Iris pigment epithelial cell (primary cell): ENCODE measurements around the gene FBXO5.

Source experiments
- DNase-seq: peaks from one replicate; pipeline ENCODE4 v3.0.0-alpha.2; 2011; ENCODE audit warnings: low read depth

Gene FBXO5

DNA sequence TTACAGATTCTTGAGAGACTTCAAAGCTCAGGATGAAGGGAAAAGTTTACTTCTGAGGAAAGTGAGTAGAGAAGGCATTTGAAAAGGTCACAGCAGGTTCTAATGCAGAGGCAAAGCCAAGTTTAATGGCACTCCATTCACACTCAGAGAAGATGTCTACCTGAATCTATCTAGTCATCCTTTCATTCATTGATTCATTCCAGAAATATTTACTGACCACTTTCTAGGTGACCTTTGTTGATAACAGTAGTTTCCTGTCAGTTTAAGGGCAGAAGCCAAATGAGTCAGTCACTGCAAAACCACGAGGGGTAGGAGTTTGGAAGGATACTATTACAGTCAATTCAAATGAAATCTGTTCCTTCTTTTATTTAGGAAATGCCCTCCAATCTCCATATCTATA, 30.8 kb downstream of the FBXO5 start:
- peak; percentile 66 for DNase-seq

DNA sequence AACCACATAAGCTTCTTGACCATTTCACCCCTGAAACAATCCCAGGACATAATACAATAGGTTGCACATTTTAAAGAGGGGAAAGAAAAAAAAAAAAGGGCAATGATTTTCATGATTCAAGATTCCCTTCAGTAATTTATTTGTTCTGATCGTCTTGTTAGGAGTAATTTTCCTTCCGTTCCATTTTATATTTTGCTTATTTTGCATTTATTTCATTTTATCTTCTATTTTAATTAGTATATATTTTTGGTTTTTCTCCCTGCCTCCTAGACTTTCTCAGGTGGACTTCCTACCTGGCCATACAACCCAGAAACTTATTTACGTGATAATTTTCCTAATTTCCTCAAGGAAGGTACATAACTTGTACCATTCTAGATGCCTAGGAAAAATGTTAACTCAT, 32.6 kb downstream of the FBXO5 start:
- no peak for DNase-seq

DNA sequence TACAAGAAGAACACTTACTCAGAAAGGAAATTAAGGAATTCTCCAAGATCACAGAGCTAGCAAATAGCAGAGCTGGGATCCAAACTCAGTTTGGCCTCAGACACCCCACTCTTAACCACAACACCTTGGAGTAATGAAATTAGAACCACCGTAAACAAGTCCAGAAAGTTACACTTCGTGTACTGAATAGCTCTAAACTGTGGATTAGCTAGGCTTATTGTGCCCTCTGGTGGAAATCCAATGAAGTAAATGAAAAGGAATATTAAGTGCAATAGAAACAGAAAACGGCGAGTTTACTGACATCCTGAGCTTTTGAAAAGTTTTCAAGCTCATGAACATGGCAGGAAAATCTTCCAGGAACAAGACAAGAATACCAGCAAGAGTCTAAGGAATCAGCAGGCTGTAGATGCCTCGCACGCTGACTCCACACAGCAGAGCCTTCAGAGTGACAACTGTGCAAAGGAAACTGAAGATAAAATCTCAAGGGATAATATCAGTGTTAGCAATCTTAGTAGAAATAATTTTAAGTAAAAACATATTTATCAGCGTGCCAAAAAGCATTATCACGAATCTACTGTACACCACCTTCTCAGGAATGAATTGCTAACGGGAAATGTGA, 34.6 kb downstream of the FBXO5 start:
- peak; percentile 54 for DNase-seq

DNA sequence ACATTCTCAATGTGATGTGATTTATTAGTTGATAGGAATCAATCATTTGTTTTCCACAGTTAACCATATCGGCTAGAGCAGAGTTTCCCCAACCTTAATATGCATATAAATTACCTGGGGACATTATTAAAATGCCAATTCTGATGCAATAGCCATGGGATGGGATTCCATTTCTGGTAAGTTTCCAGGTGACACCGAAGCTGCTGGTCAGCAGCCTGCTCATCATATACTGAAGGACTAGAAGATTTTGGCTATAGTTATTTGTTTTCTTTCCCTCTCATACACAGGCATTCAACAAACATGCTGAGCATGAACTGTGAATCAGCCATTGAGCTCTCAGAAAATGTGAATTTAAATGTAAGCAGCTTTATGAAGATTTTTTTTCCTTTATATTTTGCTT, 35.8 kb downstream of the FBXO5 start:
- DNase-seq, result no peak

DNA sequence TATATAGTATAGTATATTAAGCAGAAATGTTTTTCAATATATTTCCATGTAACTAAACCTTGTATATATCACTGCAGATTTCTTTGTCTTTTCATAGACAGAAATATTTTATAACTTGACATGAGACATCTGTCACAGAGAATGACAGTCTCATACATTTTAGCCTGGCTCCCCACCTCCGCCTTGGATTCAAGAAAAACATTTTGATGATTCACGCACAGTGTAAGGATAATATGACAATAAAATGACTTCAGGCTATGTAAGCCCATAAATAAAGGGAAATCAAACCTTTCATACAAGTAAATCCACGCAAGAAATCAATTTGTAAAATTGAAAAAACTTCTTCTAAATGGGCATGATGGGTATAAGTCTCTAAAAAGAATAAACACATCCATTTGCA, 36.4 kb downstream of the FBXO5 start:
- DNase-seq, result no peak

DNA sequence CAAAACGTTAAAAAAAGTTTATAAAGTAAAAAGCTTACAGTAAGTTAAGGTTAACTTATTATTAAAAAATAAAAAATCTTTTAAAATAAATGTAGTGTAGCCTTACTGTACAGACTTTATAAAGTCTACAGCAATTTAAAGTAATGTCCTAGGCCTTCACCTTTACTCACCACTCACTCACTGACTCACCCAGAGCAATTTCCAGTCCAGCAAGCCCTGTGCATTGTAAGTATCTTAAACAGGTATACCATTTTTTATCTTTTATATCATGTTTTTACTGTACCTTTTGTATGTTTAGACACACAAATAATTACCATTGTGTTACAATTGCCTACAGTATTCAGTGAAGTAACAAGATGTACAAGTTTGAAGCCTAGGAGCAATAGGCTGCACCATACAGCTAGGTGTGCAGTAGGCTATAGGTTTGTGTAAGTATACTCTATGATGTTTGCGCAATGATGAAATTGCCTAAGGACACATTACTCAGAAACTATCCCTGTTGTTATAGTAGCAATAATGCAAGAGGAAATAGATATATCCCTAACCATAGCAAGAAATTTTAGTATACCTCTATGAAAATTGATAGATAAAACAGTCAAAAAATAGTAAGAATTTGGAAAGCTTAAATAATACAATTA, 39.5 kb downstream of the FBXO5 start:
- DNase-seq, result no peak

DNA sequence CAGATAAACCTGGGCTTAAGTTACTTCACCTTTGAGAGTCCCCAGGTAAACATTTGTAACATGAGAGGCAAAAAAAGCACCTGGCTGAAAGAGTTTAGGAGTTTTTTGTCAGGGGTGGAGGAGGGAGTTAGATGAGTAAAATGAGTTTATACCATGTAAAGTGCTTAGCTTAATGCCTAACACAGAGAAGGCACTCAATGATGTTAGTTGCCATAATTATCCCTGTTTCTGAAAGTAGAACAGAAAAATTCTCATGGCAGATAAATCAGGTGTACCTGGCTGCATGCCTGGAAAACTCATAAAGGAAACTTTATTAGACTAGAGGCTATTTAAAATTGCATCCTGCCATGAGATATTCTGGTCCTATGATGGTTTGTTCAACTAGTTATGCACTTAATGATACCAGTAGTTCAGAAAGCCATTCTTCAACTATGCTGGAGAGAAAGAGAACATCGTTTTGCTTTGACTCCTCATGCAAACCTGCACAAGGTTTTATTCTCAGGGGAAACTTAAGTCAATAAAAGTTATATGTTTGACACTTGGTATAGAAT, 40.4 kb downstream of the FBXO5 start:
- DNase-seq, result no peak

DNA sequence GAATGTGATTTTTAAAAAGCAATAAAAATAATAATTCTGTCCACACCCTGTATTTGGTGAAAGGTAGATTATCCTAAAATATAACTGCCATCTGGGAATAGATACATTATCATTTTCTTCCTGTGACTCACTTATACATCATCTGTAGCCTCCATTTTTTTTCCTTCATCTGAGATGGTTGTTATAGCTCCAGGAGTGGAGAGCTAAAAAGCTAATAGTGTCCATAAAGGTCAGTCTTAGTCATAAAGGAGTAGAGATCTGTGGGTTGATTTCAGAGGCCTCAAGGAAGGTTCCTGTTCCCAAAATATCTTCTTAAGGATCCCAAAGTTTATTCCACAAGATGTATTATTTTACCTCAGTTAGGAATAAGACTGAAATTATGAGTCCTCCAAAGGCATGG, 41.1 kb downstream of the FBXO5 start:
- DNase-seq, result no peak

DNA sequence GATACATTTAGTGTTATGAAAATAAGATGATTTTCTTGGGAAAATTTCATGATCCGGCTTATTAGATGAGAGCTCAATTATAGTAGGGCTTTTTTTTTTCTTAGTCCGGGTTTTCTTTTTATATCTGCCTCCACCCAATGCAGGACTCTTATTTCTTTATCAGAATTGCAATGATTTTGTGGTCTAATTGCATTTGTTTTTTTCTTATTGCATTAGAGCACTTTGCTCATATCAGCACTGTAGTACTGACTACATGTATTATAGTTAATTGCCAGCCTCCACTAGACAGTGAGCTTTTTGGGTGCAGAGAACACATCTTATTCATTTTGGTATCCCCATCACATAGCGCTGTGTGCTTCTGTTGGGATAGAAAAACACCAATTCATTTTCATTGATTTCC, 50.0 kb downstream of the FBXO5 start:
- DNase-seq, result no peak

DNA sequence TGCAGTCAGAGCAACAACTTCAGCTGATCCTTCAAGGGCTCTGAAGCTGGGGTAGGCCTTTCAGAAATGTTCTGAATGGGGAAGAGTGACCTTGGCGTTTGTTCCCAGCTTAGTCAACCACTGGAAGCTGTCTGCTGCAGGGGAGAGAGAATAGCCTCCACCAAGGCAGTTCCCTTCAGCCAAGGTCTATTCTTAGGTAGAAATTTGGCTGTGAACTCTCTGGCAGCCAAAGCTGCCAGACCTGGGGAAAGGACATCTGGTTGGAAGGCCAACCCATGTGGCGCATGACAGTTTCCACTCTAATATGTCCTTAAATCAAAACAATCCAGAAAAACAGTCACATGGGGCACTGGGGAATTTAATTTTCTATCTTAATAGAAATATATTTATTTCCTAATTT, 60.1 kb downstream of the FBXO5 start:
- DNase-seq, result no peak
